Endothelial cell of hepatic sinusoid (primary cell): ENCODE data around the gene ELAVL1.

Experiments used
- in situ Hi-C: cut with HindIII; loops from 2 replicates; pipeline ENCODE4 v1.10.0; 2017; ENCODE audit warnings: low sequenced_read_pairs

Gene ELAVL1

DNA sequence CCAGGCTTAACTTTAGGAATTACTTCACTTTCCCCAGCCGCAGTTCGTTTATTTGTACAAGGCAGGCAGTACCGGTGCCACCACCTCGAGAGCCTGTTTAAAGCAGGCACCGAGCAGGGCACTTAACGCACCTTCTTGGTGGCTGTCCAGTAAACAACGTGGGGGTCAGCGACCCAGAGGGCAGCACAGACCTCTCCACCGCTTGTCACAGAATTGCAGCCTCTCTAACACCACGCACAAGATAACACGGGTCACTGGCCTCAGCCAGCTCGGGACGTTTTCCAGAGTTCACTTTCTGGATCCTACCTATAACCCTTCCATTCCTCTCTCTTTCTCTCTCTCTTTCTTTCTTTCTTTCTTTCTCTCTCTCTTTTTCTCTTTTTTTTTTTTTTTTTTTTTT lies 16.8 kb upstream of the ELAVL1 start:
- in situ Hi-C loops = no loop called here

DNA sequence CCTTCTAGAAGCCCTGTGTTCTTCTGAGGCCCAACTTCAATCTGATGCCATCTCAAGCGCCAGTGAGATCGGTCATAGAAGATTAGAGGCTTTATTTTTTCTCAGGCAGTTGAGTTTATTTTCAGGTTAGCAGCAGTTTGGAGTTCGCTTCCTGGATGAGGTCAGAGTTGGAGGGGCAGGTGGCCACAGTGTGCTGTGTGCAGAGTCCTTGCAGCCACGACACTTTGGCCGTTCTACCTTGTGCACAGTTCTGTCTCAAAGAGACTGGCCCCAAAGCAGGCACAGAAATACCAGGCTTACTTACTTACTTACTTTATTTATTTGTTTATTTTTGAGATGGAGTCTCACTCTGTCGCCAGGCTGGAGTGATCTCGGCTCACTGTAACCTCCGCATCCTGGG lies 15.9 kb upstream of the ELAVL1 start:
- in situ Hi-C loops = no loop called here

DNA sequence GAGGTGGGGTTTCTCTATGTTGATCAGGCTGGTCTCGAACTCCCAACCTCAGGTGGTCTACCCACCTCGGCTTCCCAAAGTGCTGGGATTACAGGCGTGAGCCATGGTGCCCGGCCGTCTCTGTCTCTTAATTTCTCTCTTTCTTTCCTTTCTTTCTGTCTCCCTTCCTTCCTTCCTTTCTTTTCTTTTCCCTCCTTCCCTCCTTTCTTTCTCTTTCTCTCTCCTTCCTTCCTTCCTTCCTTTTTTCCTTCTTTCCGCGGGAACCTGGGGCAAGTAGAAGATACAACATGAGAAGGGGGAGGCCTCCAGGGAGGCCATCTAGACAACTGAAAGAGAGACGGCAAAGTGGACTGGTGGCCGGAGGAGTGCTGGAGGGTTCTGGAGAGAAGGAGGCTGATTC lies 15.2 kb upstream of the ELAVL1 start:
- in situ Hi-C loops = no loop called here

DNA sequence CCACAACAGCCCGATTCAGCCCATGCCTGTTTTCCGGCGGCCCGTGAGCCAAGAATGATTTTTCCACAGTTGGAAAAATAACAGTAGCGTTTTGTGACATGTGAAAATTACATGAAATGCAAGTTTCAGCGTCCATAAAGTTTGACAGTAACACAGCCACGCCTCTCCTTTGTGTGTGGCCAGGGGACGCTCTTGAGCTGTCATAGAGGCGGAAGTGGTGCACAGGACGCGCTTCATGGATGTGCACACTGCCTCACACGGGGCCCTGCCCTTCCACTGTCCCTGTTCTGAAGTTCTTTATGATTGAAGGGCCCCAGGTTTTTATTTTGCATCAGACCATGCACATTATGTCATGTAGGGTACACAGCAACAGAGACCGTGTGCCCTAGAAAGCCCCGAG lies 12.4 kb upstream of the ELAVL1 start:
- in situ Hi-C loops = no loop called here

DNA sequence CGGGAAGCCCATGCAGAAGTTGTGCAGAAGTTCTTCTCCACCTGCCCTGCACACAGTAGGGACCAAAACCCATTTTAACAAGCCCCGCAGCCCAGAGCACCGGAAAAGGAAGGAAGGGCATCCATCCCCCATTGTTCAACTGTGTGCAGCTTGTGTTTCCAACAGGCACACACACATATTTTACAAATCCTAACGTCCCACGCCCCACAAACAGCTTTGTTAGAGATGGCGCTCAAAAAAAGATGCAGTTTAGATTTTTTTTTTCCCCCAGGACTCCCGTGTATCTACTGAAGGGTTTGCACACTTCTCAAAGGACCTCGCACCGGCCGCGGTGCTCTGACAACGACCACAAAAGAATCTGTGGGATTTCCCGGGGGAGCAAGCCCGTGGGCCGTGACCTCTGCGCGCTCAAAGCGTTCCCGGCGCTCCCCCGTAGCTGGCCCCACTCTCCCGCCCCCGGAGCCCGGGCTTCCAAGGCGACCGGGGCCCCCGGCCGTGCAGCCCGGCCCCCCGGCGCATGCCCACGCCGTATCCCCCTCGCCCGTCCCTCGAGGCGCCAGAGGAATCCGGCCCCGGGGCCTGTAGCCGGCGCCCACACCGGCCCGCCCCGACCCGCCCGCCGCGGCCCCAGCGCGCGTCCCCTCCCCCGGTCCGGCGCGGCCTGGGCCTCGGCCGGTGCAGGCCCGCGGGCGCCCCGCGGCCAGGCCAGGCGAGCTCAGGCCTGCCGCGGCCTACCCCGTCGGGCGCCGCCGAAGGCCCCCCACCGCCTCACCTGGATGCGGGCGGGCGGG lies 523 bp downstream of the ELAVL1 start:
- in situ Hi-C loops = no loop called here

DNA sequence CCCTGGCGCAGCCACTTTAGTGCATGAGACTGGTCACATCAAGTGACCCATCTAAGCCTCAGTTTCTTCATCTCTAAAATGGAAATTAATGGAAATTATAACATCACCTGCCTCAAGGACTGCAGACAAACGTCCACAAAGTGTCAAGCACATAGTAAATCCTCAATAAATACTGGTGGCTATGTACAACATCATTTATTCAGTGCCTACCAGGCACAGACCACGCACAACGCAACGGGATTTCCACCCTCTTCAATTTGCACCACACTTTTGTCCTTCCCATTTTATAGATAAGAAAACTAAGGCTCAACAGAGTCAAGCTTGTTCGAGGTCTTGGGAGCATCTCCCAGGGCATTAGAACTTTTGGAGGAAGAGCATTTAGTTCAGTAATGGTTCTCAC lies 1.4 kb downstream of the ELAVL1 start:
- in situ Hi-C loops = no loop called here

DNA sequence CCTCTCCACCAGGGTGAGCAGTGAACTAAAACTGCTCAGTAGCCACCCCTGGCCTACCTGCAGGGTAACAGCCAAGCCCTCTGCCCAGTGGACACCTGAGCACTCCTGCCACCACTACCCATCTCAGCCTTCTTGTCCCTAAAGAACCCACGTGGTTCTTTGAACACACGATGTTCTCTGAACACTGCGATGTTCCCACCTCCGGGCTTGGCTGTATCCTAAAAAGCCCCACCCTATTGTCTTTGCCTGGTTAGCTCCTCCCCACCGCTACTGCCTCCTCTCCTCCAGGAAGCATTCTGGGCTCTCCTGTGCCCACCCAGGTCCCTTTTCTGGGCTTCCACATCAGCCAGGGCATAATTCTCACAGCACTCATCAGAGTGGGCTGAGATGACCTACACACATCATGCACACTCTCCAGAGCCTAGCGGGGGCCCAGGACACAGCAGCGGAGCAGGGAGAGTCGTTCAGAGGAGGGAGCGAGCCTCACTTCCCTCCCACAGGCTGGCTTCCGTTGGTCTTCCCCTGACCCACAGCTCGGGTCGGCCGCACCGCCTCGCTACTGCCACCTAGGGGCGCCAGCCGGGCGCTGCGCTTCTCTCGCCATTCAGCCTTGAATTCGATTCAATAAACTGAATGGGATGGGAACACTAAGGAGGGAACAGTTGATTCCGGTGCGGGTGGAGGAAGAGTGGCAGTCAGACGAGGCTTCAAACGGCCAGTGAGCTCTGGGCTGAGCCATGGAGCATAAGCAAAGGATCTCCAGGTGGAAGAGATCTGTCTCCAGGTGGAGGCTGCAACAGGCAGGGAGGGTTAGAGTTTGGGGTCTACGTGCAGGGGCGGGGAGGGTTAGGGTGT lies 3.2 kb downstream of the ELAVL1 start:
- in situ Hi-C loops = no loop called here

DNA sequence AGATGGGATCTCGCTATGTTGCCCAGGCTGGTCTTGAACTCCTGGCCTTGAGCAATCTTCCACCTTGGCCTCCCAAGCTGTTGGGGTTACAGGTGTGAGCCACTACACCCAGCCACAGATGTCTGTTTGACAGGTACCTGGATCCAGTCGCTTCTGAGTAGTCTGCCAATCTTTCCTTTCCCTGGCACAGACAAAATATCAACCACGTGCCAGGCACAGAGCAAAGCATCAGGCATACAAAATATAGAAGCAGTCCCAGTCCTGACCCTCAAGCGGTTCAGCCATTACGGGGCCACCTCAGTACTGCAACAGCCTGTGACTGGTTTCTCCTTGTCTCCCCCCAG lies 3.8 kb downstream of the ELAVL1 start:
- in situ Hi-C loops = no loop called here

DNA sequence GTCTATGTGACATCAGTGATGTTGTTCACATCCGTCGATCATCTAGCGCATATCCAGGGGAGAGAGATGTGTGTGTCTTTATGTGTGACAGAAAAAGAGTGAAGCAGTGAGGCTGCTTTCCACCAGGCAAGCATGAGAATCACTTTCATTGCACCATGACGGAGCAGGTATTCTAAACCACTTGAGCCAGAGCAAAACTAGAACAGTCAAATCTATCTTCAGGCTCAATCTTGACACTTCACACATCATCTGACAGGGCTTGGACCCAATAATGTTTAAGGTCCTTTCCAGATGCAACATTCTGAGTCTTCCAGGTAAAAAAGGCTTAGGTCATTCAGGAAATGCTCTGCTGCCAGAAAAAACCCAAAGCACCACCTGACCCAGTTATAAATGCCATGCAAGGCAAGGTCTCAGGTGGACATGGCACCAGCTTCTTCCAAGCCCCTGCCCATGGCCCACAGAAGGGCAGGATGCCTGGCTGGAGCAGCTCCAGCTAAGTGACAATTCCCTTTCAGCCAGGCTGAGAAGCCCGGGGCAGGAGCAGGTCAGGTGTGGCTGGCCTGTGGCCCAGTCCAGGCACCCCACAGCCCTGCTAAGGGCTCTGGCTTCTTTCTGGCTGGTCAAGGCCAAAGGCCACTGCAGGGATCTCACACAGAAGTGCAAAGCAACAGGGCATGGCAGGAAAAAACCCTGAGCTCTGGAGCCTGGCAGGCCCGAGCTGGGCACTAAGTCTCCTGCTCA lies 5.0 kb downstream of the ELAVL1 start:
- in situ Hi-C loops = no loop called here

DNA sequence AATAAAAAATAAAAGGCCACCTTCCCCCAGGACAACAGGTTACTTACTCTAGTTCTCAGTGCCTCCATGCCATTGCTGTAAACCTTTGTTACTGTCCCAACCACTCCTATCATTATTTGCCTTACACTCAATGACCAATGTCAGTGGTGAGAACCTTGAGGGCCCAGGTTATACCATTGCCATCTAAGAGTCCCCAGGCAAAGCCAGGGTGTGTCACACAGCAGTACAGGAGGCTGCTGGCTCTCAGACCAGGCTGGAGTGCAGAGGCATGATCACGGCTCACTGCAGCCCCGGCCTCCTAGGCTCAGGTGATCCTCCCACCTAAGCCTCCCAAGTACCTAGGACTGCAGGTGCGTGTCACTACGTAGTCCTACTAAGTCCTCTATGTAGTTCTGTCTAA lies 6.1 kb downstream of the ELAVL1 start:
- in situ Hi-C loops = loop anchor here (5.0 kb wide), 2 partner anchors 57 to 73 kb away; partner anchors contain the start of gene TIMM44

DNA sequence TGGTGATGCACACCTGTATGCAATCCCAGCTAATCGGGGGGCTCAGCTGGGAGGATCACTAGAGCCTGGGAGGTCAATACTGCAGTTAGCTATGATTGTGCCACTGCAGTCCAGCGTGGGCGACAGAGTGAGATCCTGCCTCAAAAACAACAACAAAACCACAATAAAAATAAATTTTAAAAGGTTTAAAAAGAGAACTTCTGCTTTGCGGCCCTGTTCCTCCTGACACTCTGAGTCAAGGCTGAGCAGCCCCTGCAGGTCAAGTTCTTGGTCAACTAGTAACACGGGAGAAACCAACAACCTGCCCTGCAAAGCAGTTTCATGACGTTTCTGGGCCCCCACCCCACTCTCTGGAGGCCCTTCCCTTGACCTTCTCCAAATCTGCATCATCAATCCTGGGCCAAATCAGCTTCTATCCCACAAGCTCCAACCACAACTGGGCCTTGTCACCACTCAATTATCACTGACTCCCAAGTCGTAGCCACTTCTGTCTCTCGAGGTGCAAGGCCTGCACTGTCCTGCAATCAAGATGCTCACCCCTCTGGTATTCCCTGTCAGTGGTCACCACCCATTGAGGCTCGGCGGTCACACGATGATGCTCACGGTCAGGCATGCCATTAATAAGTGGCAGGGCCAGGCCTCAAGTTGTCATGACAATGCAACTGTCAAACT lies 7.5 kb downstream of the ELAVL1 start:
- in situ Hi-C loops = loop anchor here (5.0 kb wide), 2 partner anchors 56 to 74 kb away; partner anchors contain the start of gene TIMM44

DNA sequence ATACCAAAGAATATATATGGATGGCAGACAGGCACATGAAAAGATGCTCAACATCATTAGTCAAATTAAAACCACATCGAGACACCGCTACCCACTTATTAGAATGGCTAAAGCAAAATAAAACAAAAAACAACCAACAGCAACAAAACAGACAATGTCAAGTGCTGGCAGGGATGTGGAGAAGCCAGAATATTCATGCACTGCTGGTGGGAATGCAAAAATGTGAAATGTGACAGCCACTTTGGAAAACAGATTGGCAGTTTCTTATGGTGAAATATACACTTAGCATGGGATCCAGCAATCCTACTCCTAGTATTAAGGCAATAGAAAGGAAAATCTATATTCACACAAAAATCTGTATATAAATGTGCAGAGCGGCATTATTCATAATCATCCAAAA lies 8.6 kb downstream of the ELAVL1 start:
- in situ Hi-C loops = loop anchor here (5.0 kb wide), 2 partner anchors 55 to 75 kb away; partner anchors contain the start of gene TIMM44

DNA sequence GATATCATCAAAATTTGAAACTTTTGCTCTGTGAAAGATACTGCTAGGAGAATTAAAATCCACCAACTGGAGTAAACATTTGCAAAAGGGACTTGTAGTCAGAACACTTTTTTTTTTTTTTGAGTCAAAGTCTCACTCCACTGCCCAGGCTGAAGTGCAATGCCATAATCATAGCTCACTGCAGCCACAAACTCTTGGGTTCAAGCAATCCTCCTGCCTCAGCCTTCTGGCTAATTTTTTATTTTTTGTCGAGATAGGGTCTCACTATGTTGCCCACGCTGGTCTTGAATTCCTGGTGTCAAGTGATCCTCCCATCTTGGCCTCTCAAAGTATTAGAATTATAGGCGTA lies 9.7 kb downstream of the ELAVL1 start:
- in situ Hi-C loops = loop anchor here (5.0 kb wide), 2 partner anchors 53 to 77 kb away; partner anchors contain the start of gene TIMM44

DNA sequence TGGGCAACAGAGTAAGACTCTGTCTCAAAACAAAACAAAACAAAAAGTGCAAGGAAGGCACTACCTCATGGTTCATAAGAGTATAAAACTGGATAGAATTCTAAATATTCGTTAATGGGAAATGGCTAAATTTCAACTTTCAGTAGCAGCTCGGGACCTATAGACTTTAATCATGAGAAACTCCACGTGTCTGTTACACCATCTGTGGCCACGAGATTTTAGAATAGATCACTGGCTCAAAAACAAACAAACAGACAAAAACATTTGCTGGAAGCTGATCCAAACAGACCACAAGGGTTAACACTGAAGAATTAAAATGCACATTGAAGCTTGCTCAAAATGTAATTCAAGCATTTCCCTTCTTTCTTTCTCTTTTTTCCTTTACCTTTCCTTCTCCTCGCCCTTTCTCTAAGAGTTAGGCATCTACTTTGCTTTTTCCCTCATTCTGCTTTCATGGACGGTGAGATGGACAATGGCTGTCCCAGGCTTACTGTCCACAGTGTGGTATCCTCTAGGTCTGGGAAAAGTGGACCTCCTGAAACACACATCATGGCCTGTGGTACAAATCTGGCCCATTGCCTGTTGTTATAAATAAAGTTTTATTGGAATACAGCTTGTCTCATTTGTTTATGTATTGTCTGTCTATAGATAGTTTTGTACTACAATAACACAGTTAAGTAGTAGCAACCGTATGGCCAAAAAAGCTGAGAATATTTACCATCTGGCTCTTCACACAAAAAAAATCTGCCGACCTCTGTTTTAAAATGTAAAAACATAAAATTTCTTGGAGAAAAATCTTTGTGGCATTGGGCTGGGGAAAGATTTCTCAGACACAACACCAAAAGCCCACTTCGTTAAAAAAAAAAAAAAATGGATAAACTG lies 10.3 kb downstream of the ELAVL1 start:
- in situ Hi-C loops = loop anchor here (5.0 kb wide), 2 partner anchors 53 to 77 kb away; partner anchors contain the start of gene TIMM44

DNA sequence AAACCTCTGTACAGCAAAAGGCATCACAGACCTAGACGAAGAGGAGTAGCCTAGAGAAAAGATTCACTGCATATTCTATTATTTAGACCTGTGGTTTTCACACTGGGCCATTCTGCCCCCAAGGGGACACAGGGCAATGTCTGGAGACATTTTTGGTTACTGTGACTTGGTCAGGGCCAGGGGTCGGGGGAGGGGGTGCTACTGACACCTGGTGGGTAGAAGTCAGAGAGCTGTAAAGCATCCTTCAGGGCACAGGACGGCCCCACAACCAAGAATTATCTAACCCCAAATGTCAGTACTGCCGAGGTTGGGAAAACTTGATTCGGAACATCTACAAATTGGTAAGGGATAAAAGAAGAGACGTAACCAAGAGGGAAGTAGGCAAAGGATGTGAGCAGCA lies 11.3 kb downstream of the ELAVL1 start:
- in situ Hi-C loops = no loop called here

DNA sequence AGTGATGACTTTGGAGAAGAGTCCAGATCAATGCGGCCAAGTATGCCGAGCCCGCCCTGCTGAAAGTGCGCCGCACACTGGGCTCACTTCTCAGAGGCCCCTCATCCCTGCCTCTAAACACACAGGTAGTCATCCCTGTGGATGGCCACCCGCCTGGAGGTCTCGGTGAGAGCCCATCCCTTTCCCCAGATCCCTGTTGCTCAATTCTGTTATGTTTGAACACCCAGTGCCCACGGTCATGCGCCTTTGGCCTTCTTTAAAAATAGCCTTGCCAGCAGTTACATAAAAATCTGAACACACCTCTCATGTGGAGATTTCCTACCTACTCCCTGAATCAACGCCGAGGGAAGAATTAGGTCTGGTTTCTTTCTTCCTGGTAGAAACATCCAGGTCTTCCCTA lies 11.9 kb downstream of the ELAVL1 start:
- in situ Hi-C loops = no loop called here

DNA sequence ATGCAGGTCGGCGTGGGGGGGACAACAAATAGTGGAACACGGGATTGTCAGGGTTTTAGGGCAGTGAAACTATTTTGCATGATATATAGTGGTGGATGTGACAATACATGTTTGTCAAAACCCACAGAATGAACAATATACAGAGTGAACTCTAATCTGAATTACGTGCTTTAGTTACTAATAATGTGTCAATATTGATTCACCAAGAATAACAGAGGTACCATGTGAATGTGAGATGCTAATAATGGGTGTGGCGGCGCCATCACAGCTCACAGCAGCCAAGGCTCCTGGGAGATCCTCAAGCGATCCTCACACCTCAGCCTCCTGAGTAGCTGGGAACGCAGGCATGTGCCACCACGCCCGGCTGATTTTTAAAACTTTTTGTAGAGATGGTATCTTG lies 12.9 kb downstream of the ELAVL1 start:
- in situ Hi-C loops = no loop called here

DNA sequence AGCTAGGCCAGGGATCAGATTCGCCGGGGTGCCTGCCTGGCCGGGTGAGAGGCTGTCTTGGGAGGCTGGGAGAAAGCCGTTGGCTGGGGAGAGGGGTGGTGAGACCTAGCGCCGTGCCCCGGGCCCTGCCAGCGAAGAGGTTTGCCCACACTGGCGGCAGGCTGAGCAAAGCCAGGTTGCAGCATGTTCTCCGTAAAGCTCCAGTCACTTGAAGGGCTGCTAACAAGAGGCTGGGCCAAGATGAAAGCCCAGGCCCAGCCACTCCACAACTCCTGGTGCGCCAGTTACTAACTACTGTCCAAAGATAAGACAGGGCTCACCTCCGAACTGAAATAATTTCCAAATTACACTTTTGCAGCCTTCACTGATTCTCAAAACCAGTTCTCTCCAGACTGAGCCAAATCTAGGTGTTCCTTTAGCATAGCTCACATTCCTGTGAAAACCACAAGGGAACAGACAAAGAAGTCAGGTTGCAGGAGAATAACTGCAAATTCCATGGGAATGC lies 16.3 kb downstream of the ELAVL1 start:
- in situ Hi-C loops = no loop called here

DNA sequence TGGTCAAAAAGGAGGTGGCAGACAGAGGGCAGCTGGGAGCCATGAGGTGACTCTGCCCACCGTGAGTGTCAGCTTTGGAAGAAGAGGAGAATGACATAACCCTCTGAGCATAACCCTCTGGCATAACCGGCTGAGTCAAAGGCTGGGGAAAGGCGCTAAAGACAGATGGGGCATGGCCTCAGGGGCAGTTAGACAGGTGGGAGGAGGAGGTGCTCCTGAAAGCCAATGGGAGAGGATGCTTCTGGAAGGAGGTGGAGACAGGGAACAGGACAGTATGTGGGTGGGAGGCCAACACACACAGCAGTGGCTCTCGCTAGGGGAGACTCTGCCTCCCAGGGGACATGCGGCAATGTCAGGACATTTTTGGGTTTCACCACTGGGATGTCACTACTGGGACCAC lies 17.1 kb downstream of the ELAVL1 start:
- in situ Hi-C loops = no loop called here
